Activated naive CD4-positive, alpha-beta T cell treated with anti-CD3 and anti-CD28 coated beads, Interleukin-2, amount 10 ng/mL, durations not matched to agents 7 days and 5 days (primary cell): Measurements from ENCODE around the gene NOVA2.

Experiments used
- CTCF ChIA-PET: fragments of 350-600 bp; sonication (Branson Sonifier 250); formaldehyde crosslinking; loops from one replicate; lab custom pipeline; 2021; ENCODE audit warnings: antibody characterized with exemption; lab: Charles Lee
- DNase-seq: peaks from one replicate; pipeline ENCODE4 v3.0.0-alpha.2; 2020
- H3K27ac Mint-ChIP-seq: one replicate; pipeline ENCODE4 v1.8.0; 2021; ENCODE audit warnings: mild to moderate bottlenecking, moderate library complexity, mixed read lengths
- H3K27me3 Mint-ChIP-seq: one replicate; pipeline ENCODE4 v1.8.0; 2021; ENCODE audit warnings: mild to moderate bottlenecking, mixed read lengths
- H3K36me3 Mint-ChIP-seq: one replicate; pipeline ENCODE4 v1.8.0; 2021; ENCODE audit warnings: mixed read lengths
- H3K4me1 Mint-ChIP-seq: one replicate; pipeline ENCODE4 v1.8.0; 2021; ENCODE audit warnings: mixed read lengths
- H3K4me3 Mint-ChIP-seq: one replicate; pipeline ENCODE4 v1.8.0; 2021; ENCODE audit warnings: mild to moderate bottlenecking, moderate library complexity, mixed read lengths
- H3K9me3 Mint-ChIP-seq: one replicate; pipeline ENCODE4 v1.8.0; 2021; ENCODE audit warnings: mixed read lengths

NOVA2 gene

GRCh38 chr19:45990113-45990728 is 16.6 kb upstream of the NOVA2 start:
- CTCF ChIA-PET: no interaction called here
- Mint-ChIP-seq H3K27me3 (peaks cover 39% of the 10 kb centered on the region), H3K4me3 (no peak overlapping the region), H3K27ac (no peak overlapping the region), H3K9me3 (no peaks in the 10 kb centered on the region), H3K4me1 (peaks cover 2% of the 10 kb centered on the region), H3K36me3 (no peaks in the 10 kb centered on the region)
- DNase-seq: no peak

GRCh38 chr19:45985321-45985720 is 11.7 kb upstream of the NOVA2 start:
- Mint-ChIP-seq H3K27me3 (peaks cover 43% of the 10 kb centered on the region), H3K9me3 (no peaks in the 10 kb centered on the region), H3K36me3 (no peaks in the 10 kb centered on the region), H3K4me1 (no peaks in the 10 kb centered on the region), H3K4me3 (no peak overlapping the region), H3K27ac (no peak overlapping the region)
- CTCF ChIA-PET: no interaction called here
- no peak for DNase-seq

- Mint-ChIP-seq H3K27ac (no peak overlapping the region), H3K4me3 (no peak overlapping the region), H3K4me1 (no peaks in the 10 kb centered on the region), H3K36me3 (no peaks in the 10 kb centered on the region), H3K9me3 (no peaks in the 10 kb centered on the region), H3K27me3 (peaks cover 43% of the 10 kb centered on the region)
- DNase-seq: no peak
- CTCF ChIA-PET: no interaction called here
Measured at GRCh38 chr19:45981350-45981749, 7.7 kb upstream of the NOVA2 start.

GRCh38 chr19:45978156-45978555 is 4.5 kb upstream of the NOVA2 start:
- H3K4me3 Mint-ChIP-seq: no peak overlapping the region
- no peak for DNase-seq
- H3K4me1 Mint-ChIP-seq: peaks cover 2% of the 10 kb centered on the region
- CTCF ChIA-PET: no interaction called here
- no peak overlapping the region for H3K27ac Mint-ChIP-seq
- peaks cover 68% of the 10 kb centered on the region for H3K27me3 Mint-ChIP-seq
- no peaks in the 10 kb centered on the region for H3K36me3 Mint-ChIP-seq
- H3K9me3 Mint-ChIP-seq: no peaks in the 10 kb centered on the region

GRCh38 chr19:45976178-45976577 is 2.5 kb upstream of the NOVA2 start:
- Mint-ChIP-seq H3K27ac (no peak overlapping the region), H3K27me3 (peaks cover 79% of the 10 kb centered on the region), H3K4me1 (peaks cover 16% of the 10 kb centered on the region), H3K4me3 (no peak overlapping the region), H3K36me3 (no peaks in the 10 kb centered on the region), H3K9me3 (no peaks in the 10 kb centered on the region)
- no peak for DNase-seq
- CTCF ChIA-PET: no interaction called here

- peaks cover 20% of the 10 kb centered on the region for H3K4me1 Mint-ChIP-seq
- no peaks in the 10 kb centered on the region for H3K36me3 Mint-ChIP-seq
- DNase-seq: no peak
- no peak overlapping the region for H3K4me3 Mint-ChIP-seq
- H3K9me3 Mint-ChIP-seq: no peaks in the 10 kb centered on the region
- CTCF ChIA-PET: no interaction called here
- peaks cover 83% of the 10 kb centered on the region for H3K27me3 Mint-ChIP-seq
- H3K27ac Mint-ChIP-seq: no peak overlapping the region
Measured at GRCh38 chr19:45975306-45976070, 1.8 kb upstream of the NOVA2 start.

- no peak overlapping the region for H3K4me3 Mint-ChIP-seq
- H3K9me3 Mint-ChIP-seq: no peaks in the 10 kb centered on the region
- no peaks in the 10 kb centered on the region for H3K36me3 Mint-ChIP-seq
- peaks cover 20% of the 10 kb centered on the region for H3K4me1 Mint-ChIP-seq
- H3K27ac Mint-ChIP-seq: no peak overlapping the region
- DNase-seq: no peak
- H3K27me3 Mint-ChIP-seq: peaks cover 92% of the 10 kb centered on the region
- CTCF ChIA-PET: no interaction called here
Measured at GRCh38 chr19:45972947-45973540, 621 bp downstream of the NOVA2 start.

- DNase-seq: peak; percentile 39
- Mint-ChIP-seq H3K27ac (no peak overlapping the region), H3K4me1 (peaks cover 20% of the 10 kb centered on the region), H3K27me3 (peaks cover 93% of the 10 kb centered on the region), H3K9me3 (no peaks in the 10 kb centered on the region), H3K36me3 (no peaks in the 10 kb centered on the region), H3K4me3 (no peak overlapping the region)
- CTCF ChIA-PET: no interaction called here
Measured at GRCh38 chr19:45972081-45972946, 1.4 kb downstream of the NOVA2 start.

GRCh38 chr19:45971260-45971902 is 2.3 kb downstream of the NOVA2 start:
- Mint-ChIP-seq H3K27me3 (peaks cover 91% of the 10 kb centered on the region), H3K36me3 (no peaks in the 10 kb centered on the region), H3K4me3 (no peak overlapping the region), H3K9me3 (no peaks in the 10 kb centered on the region), H3K27ac (no peak overlapping the region), H3K4me1 (peaks cover 20% of the 10 kb centered on the region)
- no peak for DNase-seq
- CTCF ChIA-PET: no interaction called here

- Mint-ChIP-seq H3K27ac (no peak overlapping the region), H3K36me3 (no peaks in the 10 kb centered on the region), H3K9me3 (no peaks in the 10 kb centered on the region), H3K4me3 (no peak overlapping the region), H3K4me1 (peaks cover 20% of the 10 kb centered on the region), H3K27me3 (peaks cover 89% of the 10 kb centered on the region)
- CTCF ChIA-PET: no interaction called here
- no peak for DNase-seq
Measured at GRCh38 chr19:45969676-45970075, 4.0 kb downstream of the NOVA2 start.

GRCh38 chr19:45968626-45969025 is 5.0 kb downstream of the NOVA2 start:
- no peaks in the 10 kb centered on the region for H3K36me3 Mint-ChIP-seq
- no peak for DNase-seq
- H3K9me3 Mint-ChIP-seq: no peaks in the 10 kb centered on the region
- H3K27me3 Mint-ChIP-seq: peaks cover 85% of the 10 kb centered on the region
- H3K27ac Mint-ChIP-seq: no peak overlapping the region
- CTCF ChIA-PET: no interaction called here
- peaks cover 18% of the 10 kb centered on the region for H3K4me1 Mint-ChIP-seq
- no peak overlapping the region for H3K4me3 Mint-ChIP-seq

GRCh38 chr19:45967246-45967645 is 6.4 kb downstream of the NOVA2 start:
- no peaks in the 10 kb centered on the region for H3K9me3 Mint-ChIP-seq
- CTCF ChIA-PET: no interaction called here
- no peak overlapping the region for H3K27ac Mint-ChIP-seq
- H3K4me3 Mint-ChIP-seq: no peak overlapping the region
- H3K4me1 Mint-ChIP-seq: peaks cover 12% of the 10 kb centered on the region
- H3K27me3 Mint-ChIP-seq: peaks cover 84% of the 10 kb centered on the region
- DNase-seq: no peak
- no peaks in the 10 kb centered on the region for H3K36me3 Mint-ChIP-seq

- CTCF ChIA-PET: interaction anchor here (0.6 kb wide), 1 partner anchor 1427 kb away, joined by 3 read pairs; no protein-coding TSS in a partner anchor
- no peak overlapping the region for H3K27ac Mint-ChIP-seq
- no peaks in the 10 kb centered on the region for H3K4me1 Mint-ChIP-seq
- no peak for DNase-seq
- H3K4me3 Mint-ChIP-seq: no peak overlapping the region
- peaks cover 73% of the 10 kb centered on the region for H3K27me3 Mint-ChIP-seq
- H3K36me3 Mint-ChIP-seq: no peaks in the 10 kb centered on the region
- no peaks in the 10 kb centered on the region for H3K9me3 Mint-ChIP-seq
Measured at GRCh38 chr19:45962021-45962420, 11.6 kb downstream of the NOVA2 start.
